Measurements from ENCODE around the gene APCDD1. TPM values are rescaled to one million over a fixed set of nuclear protein-coding genes. Genes with fewer than 3 reads are reported as not detected.

Gene APCDD1
- total and polyA plus RNA-seq, 2 of the 13 experiments (the other 11 are each of a cell fraction or from before 2014, with no cell fraction given) = 2.1 to 8.6 TPM

- TF ChIP-seq CTCF (CRISPR knock-in tag; IDR thresholded peaks at IDR 0.05) = peak; percentile 78
- TF ChIP-seq ZGPAT (CRISPR knock-in tag; IDR thresholded peaks at IDR 0.05) = no peak
- no peak for TF ChIP-seq SIX1 (CRISPR knock-in tag; IDR thresholded peaks at IDR 0.05; ENCODE audit: borderline replicate concordance)
- TF ChIP-seq NCOR1 (IDR thresholded peaks at IDR 0.05; ENCODE audit: borderline replicate concordance, low read length) = no peak
- no peak for TF ChIP-seq ZNF256 (CRISPR knock-in tag; conservative IDR thresholded peaks at IDR 0.05)
- no peak for TF ChIP-seq ZNF619 (CRISPR knock-in tag; IDR thresholded peaks at IDR 0.05)
- TF ChIP-seq PREB (CRISPR knock-in tag; IDR thresholded peaks at IDR 0.05) = no peak
- no peak for TF ChIP-seq XBP1 (CRISPR knock-in tag; IDR thresholded peaks at IDR 0.05)
- no peak for TF ChIP-seq GFI1 (CRISPR knock-in tag; IDR thresholded peaks at IDR 0.05; ENCODE audit: borderline replicate concordance)
- TF ChIP-seq ELK4 (CRISPR knock-in tag; IDR thresholded peaks at IDR 0.05; ENCODE audit: borderline replicate concordance) = no peak
- TF ChIP-seq MIXL1 (CRISPR knock-in tag; IDR thresholded peaks at IDR 0.05) = no peak
- TF ChIP-seq GABPB1 (CRISPR knock-in tag; IDR thresholded peaks at IDR 0.05) = peak; percentile 47; the same call in 1 of the 2 replicates
- no peak for TF ChIP-seq SNAPC4 (CRISPR knock-in tag; IDR thresholded peaks at IDR 0.05)
- TF ChIP-seq TOPORS (CRISPR knock-in tag; IDR thresholded peaks at IDR 0.05) = no peak
- TF ChIP-seq ZNF296 (CRISPR knock-in tag; conservative IDR thresholded peaks at IDR 0.05) = no peak
- no peak for TF ChIP-seq ZNF740 (CRISPR knock-in tag; IDR thresholded peaks at IDR 0.05)
- no peak for TF ChIP-seq RAD51 (IDR thresholded peaks at IDR 0.05; ENCODE audit: borderline replicate concordance)
- TF ChIP-seq TFAP4 (IDR thresholded peaks at IDR 0.05; ENCODE audit: borderline replicate concordance, low read depth) = no peak
Observed at GRCh38 chr18:10490401-10491165, 36.1 kb downstream of the APCDD1 start (continued).

All from HepG2 (cell line).